H9 (cell line): ENCODE results near the gene SH3BP5L. TPM values are rescaled to one million over a fixed set of nuclear protein-coding genes. Genes with fewer than 3 reads are reported as not detected.

Experiments
- DNase-seq: peaks from one replicate; pipeline ENCODE4 v3.0.0-alpha.2; 2017
- H2AFZ ChIP-seq: one replicate; pipeline ENCODE4 v1.6.1; 2013; ENCODE audit warnings: mild to moderate bottlenecking, low read length, control low read depth, moderate library complexity
- H2AK5ac ChIP-seq: 2 replicates; pipeline ENCODE4 v1.6.1; 2013; ENCODE audit warnings: low read length, control low read depth, mixed read lengths; ENCODE audit not compliant: insufficient read length
- H2BK120ac ChIP-seq: one replicate; pipeline ENCODE4 v1.6.1; 2013; ENCODE audit warnings: low read depth, mild to moderate bottlenecking, low read length, control low read depth, inconsistent platforms; ENCODE audit not compliant: poor library complexity, severe bottlenecking
- H2BK12ac ChIP-seq: 2 replicates; pipeline ENCODE4 v1.6.1; 2013; ENCODE audit warnings: low read length, control low read depth, mixed read lengths, low read depth; ENCODE audit not compliant: insufficient read length
- H2BK15ac ChIP-seq: 2 replicates; pipeline ENCODE4 v1.6.1; 2013; ENCODE audit warnings: low read depth, low read length, control low read depth
- H2BK20ac ChIP-seq: one replicate; pipeline ENCODE4 v1.6.1; 2013; ENCODE audit warnings: low read depth, mild to moderate bottlenecking, low read length, control low read depth, inconsistent platforms; ENCODE audit not compliant: poor library complexity, severe bottlenecking
- H2BK5ac ChIP-seq: 2 replicates; pipeline ENCODE4 v1.6.1; 2013; ENCODE audit warnings: low read length, control low read depth, mixed read lengths; ENCODE audit not compliant: insufficient read length
- H3K14ac ChIP-seq: 2 replicates; pipeline ENCODE4 v1.6.1; 2013; ENCODE audit warnings: low read length, control low read depth; ENCODE audit not compliant: insufficient read depth
- H3K18ac ChIP-seq: 2 replicates; pipeline ENCODE4 v1.6.1; 2013; ENCODE audit warnings: low read depth, mild to moderate bottlenecking, mixed read lengths, low read length, control low read depth; ENCODE audit not compliant: insufficient read length
- H3K23ac ChIP-seq: 2 replicates; pipeline ENCODE4 v1.6.1; 2013; ENCODE audit warnings: low read length, control low read depth, mixed read lengths, low read depth; ENCODE audit not compliant: insufficient read length
- H3K23me2 ChIP-seq: 2 replicates; pipeline ENCODE4 v1.6.1; 2013; ENCODE audit warnings: low read depth, mild to moderate bottlenecking, mixed read lengths, low read length, control low read depth; ENCODE audit not compliant: insufficient read length, poor library complexity, severe bottlenecking
- H3K27ac ChIP-seq: 2 replicates; pipeline ENCODE4 v1.5.1; 2013; ENCODE audit warnings: low read length, control low read depth, mixed read lengths, low read depth; ENCODE audit not compliant: insufficient read length
- H3K27me3 ChIP-seq: 2 replicates; pipeline ENCODE4 v1.6.1; 2013; ENCODE audit warnings: low read length, control low read depth, inconsistent platforms; ENCODE audit not compliant: insufficient read depth
- H3K4ac ChIP-seq: 2 replicates; pipeline ENCODE4 v1.6.1; 2013; ENCODE audit warnings: low read depth, mild to moderate bottlenecking, control low read depth, inconsistent platforms, low read length, moderate library complexity
- H3K4me1 ChIP-seq: 2 replicates; pipeline ENCODE4 v1.6.1; 2013; ENCODE audit warnings: low read length, control low read depth, inconsistent platforms; ENCODE audit not compliant: insufficient read depth
- H3K4me2 ChIP-seq: 2 replicates; pipeline ENCODE4 v1.6.1; 2013; ENCODE audit warnings: low read length, control low read depth, mixed read lengths; ENCODE audit not compliant: insufficient read length, insufficient read depth
- H3K56ac ChIP-seq: 2 replicates; pipeline ENCODE4 v1.6.1; 2013; ENCODE audit warnings: low read depth, mild to moderate bottlenecking, mixed read lengths, low read length, control low read depth; ENCODE audit not compliant: insufficient read length
- H3K79me1 ChIP-seq: 2 replicates; pipeline ENCODE4 v1.6.1; 2013; ENCODE audit warnings: low read depth, mild to moderate bottlenecking, moderate library complexity, low read length, control low read depth, inconsistent platforms; ENCODE audit not compliant: insufficient read depth, poor library complexity, severe bottlenecking
- H3K79me2 ChIP-seq: 2 replicates; pipeline ENCODE4 v1.6.1; 2013; ENCODE audit warnings: low read length, control low read depth, inconsistent platforms; ENCODE audit not compliant: insufficient read depth
- H3K9ac ChIP-seq: 2 replicates; pipeline ENCODE4 v1.6.1; 2013; ENCODE audit warnings: low read length, control low read depth, mixed read lengths; ENCODE audit not compliant: insufficient read length; ENCODE audit errors: extremely low read depth
- H3K9me3 ChIP-seq: one replicate; pipeline ENCODE4 v1.6.1; 2013; ENCODE audit warnings: low read depth, low read length, inconsistent platforms; ENCODE audit not compliant: control insufficient read depth
- H3T11ph ChIP-seq: one replicate; pipeline ENCODE4 v1.6.1; 2013; ENCODE audit warnings: mild to moderate bottlenecking, low read length, control low read depth, inconsistent platforms
- H4K20me1 ChIP-seq: one replicate; pipeline ENCODE4 v1.6.1; 2013; ENCODE audit not compliant: control insufficient read depth, insufficient read length, insufficient read depth
- H4K5ac ChIP-seq: 2 replicates; pipeline ENCODE4 v1.6.1; 2013; ENCODE audit warnings: low read depth, mild to moderate bottlenecking, mixed read lengths, low read length, control low read depth; ENCODE audit not compliant: insufficient read length
- H4K8ac ChIP-seq: replicated peaks from 2 replicates; pipeline ENCODE4 v1.6.1; 2013; ENCODE audit warnings: low read length, control low read depth, mixed read lengths, low read depth; ENCODE audit not compliant: insufficient read length
- H4K91ac ChIP-seq: 2 replicates; pipeline ENCODE4 v1.6.1; 2013; ENCODE audit warnings: low read depth, mild to moderate bottlenecking, moderate library complexity, mixed read lengths, low read length, control low read depth; ENCODE audit not compliant: insufficient read length
- H3K27ac Mint-ChIP-seq, 3 experiments: 2 replicates in 2 of 3; 3 replicates in 1 of 3; pipeline ENCODE4 v1.8.0; 2020 to 2021; ENCODE audit warnings: mixed read lengths in 3 of 3, mild to moderate bottlenecking in 1 of 3, moderate library complexity in 1 of 3
- H3K27me3 Mint-ChIP-seq: 2 replicates; pipeline ENCODE4 v1.8.0; 2021; ENCODE audit warnings: low read depth, mild to moderate bottlenecking, moderate library complexity, mixed read lengths
- H3K36me3 Mint-ChIP-seq, 3 experiments: 2 replicates in 2 of 3; 3 replicates in 1 of 3; pipeline ENCODE4 v1.8.0; 2020 to 2021; ENCODE audit warnings: low read depth in 3 of 3, mixed read lengths in 3 of 3; ENCODE audit not compliant: insufficient read depth in 1 of 3
- H3K4me1 Mint-ChIP-seq, 2 experiments: 2 replicates each; pipeline ENCODE4 v1.8.0; 2020; ENCODE audit warnings: mixed read lengths in 2 of 2
- H3K4me3 Mint-ChIP-seq, 2 experiments: 2 replicates in 1 of 2; 3 replicates in 1 of 2; pipeline ENCODE4 v1.8.0; 2020 to 2021; ENCODE audit warnings: mild to moderate bottlenecking in 2 of 2, mixed read lengths in 2 of 2, moderate library complexity in 1 of 2
- H3K9me3 Mint-ChIP-seq, 2 experiments: 2 replicates in 1 of 2; 3 replicates in 1 of 2; pipeline ENCODE4 v1.8.0; 2020; ENCODE audit warnings: mild to moderate bottlenecking in 2 of 2, mixed read lengths in 2 of 2, moderate library complexity in 1 of 2
- CTCF ChIP-seq: fragments of 200-600 bp; sonication (generic); conservative IDR thresholded peaks from 3 replicates; pipeline ENCODE4 v1.8.0; 2021; ENCODE audit warnings: antibody characterized with exemption, mild to moderate bottlenecking
- WGBS: extraction: QIAGEN DNeasy Blood & Tissue Kit; methylation state at CpG from one replicate; pipeline ENCODE4 v1.1.7; 2013; ENCODE audit warnings: missing lambda C conversion rate, low lambda C conversion rate, mixed read lengths; ENCODE audit not compliant: insufficient read length; ENCODE audit errors: extremely low coverage; 5-methylcytosine and 5-hydroxymethylcytosine counted together
- total RNA-seq: library from RNA; stranded (reverse); gene quantifications from 2 replicates; pipeline ENCODE4 v1.2.1, GENCODE V29; 2021

The SH3BP5L gene
- total RNA-seq, 1 experiment from 2014 or later: 27.6 TPM

- no peaks in the 10 kb centered on the region for H4K20me1 ChIP-seq
- no peaks in the 10 kb centered on the region; the same call in 1 of the 2 replicates for H3K27me3 ChIP-seq
- no peak overlapping the region for H2BK5ac ChIP-seq
- H3K4me1 ChIP-seq: no peaks in the 10 kb centered on the region
- no peak overlapping the region for H4K5ac ChIP-seq
- no peak overlapping the region for H2BK120ac ChIP-seq
- no peak overlapping the region for H4K8ac ChIP-seq
- H2BK15ac ChIP-seq: no peak overlapping the region
- peaks cover 22 to 26% of the 10 kb centered on the region in 2 experiments for H3K4me1 Mint-ChIP-seq
- H3K27ac ChIP-seq: no peak overlapping the region
- H3K4me3 Mint-ChIP-seq: peak overlapping the region; percentile 87 to 92
- no CpG with 5 or more reads among the region's 4 CpGs for WGBS
- no peak overlapping the region for H3T11ph ChIP-seq
- no peak overlapping the region for H2AFZ ChIP-seq
- H2AK5ac ChIP-seq: no peak overlapping the region
- H3K9me3 ChIP-seq: no peaks in the 10 kb centered on the region
- H2BK20ac ChIP-seq: no peak overlapping the region
- no peaks in the 10 kb centered on the region for H3K79me2 ChIP-seq
- H3K23ac ChIP-seq: no peak overlapping the region
- H3K56ac ChIP-seq: no peak overlapping the region
- no peak for DNase-seq
- H3K4ac ChIP-seq: no peak overlapping the region
- H3K9ac ChIP-seq: no peak overlapping the region
- H4K91ac ChIP-seq: no peak overlapping the region
- H3K18ac ChIP-seq: no peak overlapping the region
- H3K14ac ChIP-seq: no peak overlapping the region
- no peak overlapping the region for H3K4me2 ChIP-seq
- no peaks in the 10 kb centered on the region for H3K79me1 ChIP-seq
- no peak for TF ChIP-seq CTCF
- peaks cover 24% of the 10 kb centered on the region for H3K23me2 ChIP-seq
- no peak overlapping the region; a peak in 1 of 7 replicates for H3K27ac Mint-ChIP-seq
- H2BK12ac ChIP-seq: no peak overlapping the region
- peaks cover 0 to 2% of the 10 kb centered on the region in 2 experiments; a peak in 2 of 5 replicates for H3K9me3 Mint-ChIP-seq
- H3K27me3 Mint-ChIP-seq: peaks cover 48% of the 10 kb centered on the region
- H3K36me3 Mint-ChIP-seq: peaks cover 0 to 17% (median 15%) of the 10 kb centered on the region in 3 experiments; a peak in 6 of 7 replicates
These were observed 34.3 kb upstream of the SH3BP5L start for GRCh38 chr1:248860007-248860406.
